ENCODE measurements around the gene PDZD2. TPM values are rescaled to one million over a fixed set of nuclear protein-coding genes. Genes with fewer than 3 reads are reported as not detected.
"Not testable (repeated sequence)": the region's sequence is repeated elsewhere in the genome, so short reads cannot be mapped to it uniquely, and the experiment has no call there.

Gene PDZD2
- total RNA-seq, 4 donors from 2014 or later: 10.2 to 15.0 (median 12.2) TPM

DNA sequence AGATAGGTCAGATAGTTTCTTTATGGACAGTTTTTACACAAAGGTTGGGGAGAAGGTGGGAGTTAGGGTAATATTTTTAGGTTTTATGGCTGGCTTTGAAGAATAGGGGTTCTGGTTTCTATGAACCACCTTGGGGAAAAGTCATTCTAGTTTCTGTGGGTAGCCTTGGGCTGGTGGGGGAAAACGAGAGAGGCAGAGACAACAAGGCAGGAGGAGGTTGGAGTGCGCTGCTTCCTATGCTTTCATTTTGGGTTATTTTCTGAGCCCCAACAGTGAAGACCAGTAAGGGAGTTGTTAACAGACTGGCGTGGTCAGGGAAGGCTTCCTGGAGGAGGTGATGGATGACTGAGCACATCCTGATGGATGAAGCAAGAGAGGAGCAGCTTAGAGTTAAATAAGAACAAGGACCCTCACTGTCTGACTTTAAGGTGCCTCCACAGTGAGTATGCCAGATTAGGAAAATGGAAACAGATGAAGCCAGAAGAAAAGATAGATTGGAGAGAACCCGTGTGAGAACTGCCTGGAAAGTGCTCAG, 81.9 kb downstream of the PDZD2 start:
- intact Hi-C loops (cut with DNase I): no loop called here
- Histone ChIP-seq H3K4me3 (no peak overlapping the region), H3K4me1 (no peaks in the 10 kb centered on the region), H3K36me3 (no peaks in the 10 kb centered on the region), H3K27me3 (no peaks in the 10 kb centered on the region), H3K27ac (replicated peaks in 1 of 4) (no peak overlapping the region), H3K9me3 (no peaks in the 10 kb centered on the region)
- no peak for DNase-seq (ENCODE audit: extremely low spot score)
- TF ChIP-seq POLR2AphosphoS5 (IDR thresholded peaks at IDR 0.05) (no peak), POLR2A (IDR thresholded peaks at IDR 0.05; ENCODE audit: low read depth) (no peak), EP300 (IDR thresholded peaks at IDR 0.05) (no peak)
- TF ChIP-seq, protein P1, sequence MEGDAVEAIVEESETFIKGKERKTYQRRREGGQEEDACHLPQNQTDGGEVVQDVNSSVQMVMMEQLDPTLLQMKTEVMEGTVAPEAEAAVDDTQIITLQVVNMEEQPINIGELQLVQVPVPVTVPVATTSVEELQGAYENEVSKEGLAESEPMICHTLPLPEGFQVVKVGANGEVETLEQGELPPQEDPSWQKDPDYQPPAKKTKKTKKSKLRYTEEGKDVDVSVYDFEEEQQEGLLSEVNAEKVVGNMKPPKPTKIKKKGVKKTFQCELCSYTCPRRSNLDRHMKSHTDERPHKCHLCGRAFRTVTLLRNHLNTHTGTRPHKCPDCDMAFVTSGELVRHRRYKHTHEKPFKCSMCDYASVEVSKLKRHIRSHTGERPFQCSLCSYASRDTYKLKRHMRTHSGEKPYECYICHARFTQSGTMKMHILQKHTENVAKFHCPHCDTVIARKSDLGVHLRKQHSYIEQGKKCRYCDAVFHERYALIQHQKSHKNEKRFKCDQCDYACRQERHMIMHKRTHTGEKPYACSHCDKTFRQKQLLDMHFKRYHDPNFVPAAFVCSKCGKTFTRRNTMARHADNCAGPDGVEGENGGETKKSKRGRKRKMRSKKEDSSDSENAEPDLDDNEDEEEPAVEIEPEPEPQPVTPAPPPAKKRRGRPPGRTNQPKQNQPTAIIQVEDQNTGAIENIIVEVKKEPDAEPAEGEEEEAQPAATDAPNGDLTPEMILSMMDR (IDR thresholded peaks at IDR 0.05): no peak
- WGBS: 82% methylated on average over 4 of the region's 4 CpGs

DNA sequence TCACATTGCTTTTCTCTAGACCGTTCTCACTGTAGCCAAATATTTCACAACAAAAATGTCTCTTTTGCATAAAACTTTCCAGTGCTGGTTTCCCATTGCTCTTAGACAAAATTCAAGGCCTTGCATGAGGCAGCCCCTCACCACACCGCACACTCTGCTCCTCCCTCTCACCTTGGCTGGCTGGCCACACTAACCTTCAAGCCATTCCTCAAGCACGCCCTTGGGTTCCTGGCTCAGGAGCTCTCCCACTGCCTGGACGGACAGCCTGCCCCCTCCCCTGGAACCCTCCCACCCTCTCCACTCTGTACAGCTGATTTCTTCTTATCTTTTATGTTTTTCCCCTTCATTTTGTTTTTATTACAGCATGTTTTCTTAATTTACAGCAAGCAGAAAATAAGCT, 83.2 kb downstream of the PDZD2 start:
- TF ChIP-seq, protein P1 (IDR thresholded peaks at IDR 0.05): no peak
- TF ChIP-seq POLR2A (IDR thresholded peaks at IDR 0.05; ENCODE audit: low read depth) (no peak), EP300 (IDR thresholded peaks at IDR 0.05) (no peak), POLR2AphosphoS5 (IDR thresholded peaks at IDR 0.05) (no peak)
- intact Hi-C loops (cut with DNase I): no loop called here
- no peaks in the 10 kb centered on the region for H3K9me3 ChIP-seq
- WGBS: 83% methylated on average over 4 of the region's 4 CpGs
- no peak overlapping the region for H3K4me3 ChIP-seq
- H3K27ac ChIP-seq (replicated peaks in 1 of 4): no peak overlapping the region
- H3K27me3 ChIP-seq: no peaks in the 10 kb centered on the region
- no peaks in the 10 kb centered on the region for H3K4me1 ChIP-seq
- no peaks in the 10 kb centered on the region for H3K36me3 ChIP-seq
- no peak for DNase-seq (ENCODE audit: extremely low spot score)

DNA sequence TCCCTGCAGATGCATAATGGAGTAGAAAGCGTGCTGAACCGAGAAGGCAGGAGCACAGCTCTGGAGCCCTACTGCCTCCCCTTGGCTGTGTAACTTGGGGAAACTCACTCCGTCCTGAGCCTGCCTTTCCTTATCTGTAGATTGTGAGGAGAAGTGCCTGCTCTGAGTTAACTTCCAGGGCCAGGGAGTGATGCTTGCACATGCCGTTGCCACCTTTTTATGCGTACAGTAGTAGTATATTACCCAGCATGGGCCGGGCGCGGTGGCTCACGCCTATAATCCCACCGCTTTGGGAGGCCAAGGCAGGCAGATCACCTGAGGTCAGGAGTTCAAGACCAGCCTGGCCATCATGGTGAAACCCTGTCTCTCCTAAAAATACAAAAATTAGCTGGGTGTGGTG, 87.1 kb downstream of the PDZD2 start:
- Histone ChIP-seq H3K27ac (replicated peaks in 1 of 4) (no peak overlapping the region), H3K36me3 (no peaks in the 10 kb centered on the region), H3K4me1 (no peaks in the 10 kb centered on the region), H3K27me3 (no peaks in the 10 kb centered on the region), H3K4me3 (no peak overlapping the region), H3K9me3 (no peaks in the 10 kb centered on the region)
- intact Hi-C loops (cut with DNase I): no loop called here
- no peak for TF ChIP-seq EP300 (IDR thresholded peaks at IDR 0.05)
- TF ChIP-seq, protein P1 (IDR thresholded peaks at IDR 0.05): no peak
- no peak for TF ChIP-seq POLR2A (IDR thresholded peaks at IDR 0.05; ENCODE audit: low read depth)
- TF ChIP-seq POLR2AphosphoS5 (IDR thresholded peaks at IDR 0.05): no peak
- 98% methylated on average over 8 of the region's 10 CpGs for WGBS
- DNase-seq (ENCODE audit: extremely low spot score): no peak

DNA sequence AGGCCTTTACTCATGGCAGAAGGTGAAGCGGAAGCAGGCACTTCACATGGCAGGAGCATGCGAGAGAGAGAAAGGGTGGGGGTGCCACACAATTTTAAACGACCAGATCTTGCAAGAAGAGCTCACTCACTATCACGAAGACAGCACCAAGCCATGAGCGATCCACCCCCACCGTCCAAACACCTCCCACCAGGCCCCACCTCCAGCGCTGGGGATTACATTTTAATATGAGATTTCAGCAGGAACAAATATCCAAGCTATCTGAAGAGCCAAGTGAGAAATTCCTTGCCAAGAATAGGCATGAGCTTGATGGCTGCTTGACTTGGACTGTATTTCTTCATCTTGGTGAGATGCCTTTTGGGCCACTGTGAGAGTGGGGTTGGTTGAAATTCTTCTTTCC, 88.0 kb downstream of the PDZD2 start:
- H3K27ac ChIP-seq (replicated peaks in 1 of 4): no peak overlapping the region
- intact Hi-C loops (cut with DNase I): no loop called here
- H3K4me1 ChIP-seq: peaks cover 0 to 1% (median 0%) of the 10 kb centered on the region in 4 donors
- 90% methylated on average over 7 of the region's 7 CpGs for WGBS
- no peak for DNase-seq (ENCODE audit: extremely low spot score)
- no peak for TF ChIP-seq POLR2AphosphoS5 (IDR thresholded peaks at IDR 0.05)
- TF ChIP-seq EP300 (IDR thresholded peaks at IDR 0.05): no peak
- TF ChIP-seq, protein P1 (IDR thresholded peaks at IDR 0.05): no peak
- TF ChIP-seq POLR2A (IDR thresholded peaks at IDR 0.05; ENCODE audit: low read depth): no peak
- no peaks in the 10 kb centered on the region for H3K9me3 ChIP-seq
- no peak overlapping the region for H3K4me3 ChIP-seq
- no peaks in the 10 kb centered on the region for H3K27me3 ChIP-seq
- H3K36me3 ChIP-seq: no peaks in the 10 kb centered on the region

DNA sequence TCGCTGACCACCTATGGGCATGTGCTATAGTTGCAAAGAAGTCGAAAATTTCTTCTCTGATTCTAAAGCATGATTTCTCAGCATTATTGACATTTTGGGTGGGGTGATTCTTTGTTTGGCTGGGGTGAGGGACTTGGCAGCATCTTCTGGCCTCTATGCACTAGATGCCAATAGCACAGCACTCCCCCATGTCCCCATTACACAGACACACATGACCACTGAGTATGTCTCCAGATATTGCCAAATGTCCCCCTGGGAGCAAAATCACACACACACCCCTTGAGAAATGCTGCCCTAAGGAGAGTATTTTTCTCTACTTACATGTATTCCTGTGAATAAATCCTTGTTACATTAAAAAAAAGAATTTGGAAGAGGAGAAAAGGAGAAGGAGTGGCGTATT, 89.1 kb downstream of the PDZD2 start:
- no peak overlapping the region for H3K4me3 ChIP-seq
- intact Hi-C loops (cut with DNase I): no loop called here
- no peaks in the 10 kb centered on the region for H3K9me3 ChIP-seq
- no peak overlapping the region for H3K27ac ChIP-seq (replicated peaks in 1 of 4)
- H3K27me3 ChIP-seq: no peaks in the 10 kb centered on the region
- H3K4me1 ChIP-seq: peaks cover 0 to 6% (median 0%) of the 10 kb centered on the region in 4 donors
- 93% methylated on average over 3 of the region's 3 CpGs for WGBS
- TF ChIP-seq POLR2A (IDR thresholded peaks at IDR 0.05; ENCODE audit: low read depth) (no peak), POLR2AphosphoS5 (IDR thresholded peaks at IDR 0.05) (no peak), EP300 (IDR thresholded peaks at IDR 0.05) (no peak)
- TF ChIP-seq, protein P1 (IDR thresholded peaks at IDR 0.05): no peak
- no peaks in the 10 kb centered on the region for H3K36me3 ChIP-seq
- DNase-seq (ENCODE audit: extremely low spot score): no peak

DNA sequence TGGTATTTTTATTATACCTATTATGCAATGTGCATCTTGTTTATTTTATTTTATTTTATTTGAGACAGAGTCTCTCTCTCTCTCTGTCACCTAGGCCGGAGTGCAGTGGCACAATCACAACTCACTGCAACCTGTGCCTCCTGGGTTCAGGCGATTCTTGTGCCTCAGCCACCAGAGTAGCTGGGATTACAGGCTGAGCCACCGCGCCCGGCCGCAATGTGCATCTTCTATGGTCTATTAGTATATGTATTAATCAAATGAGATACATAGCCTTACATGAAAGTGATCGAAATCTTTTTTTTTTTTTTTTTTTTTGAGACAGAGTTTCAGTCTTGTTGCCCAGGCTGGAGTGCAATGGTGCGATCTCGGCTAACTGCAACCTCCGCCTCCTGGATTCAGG, 89.9 kb downstream of the PDZD2 start:
- intact Hi-C loops (cut with DNase I); H3K9me3 ChIP-seq; H3K36me3 ChIP-seq; DNase-seq (ENCODE audit: extremely low spot score); H3K4me3 ChIP-seq; H3K27ac ChIP-seq (replicated peaks in 1 of 4); H3K27me3 ChIP-seq: not testable (repeated sequence)
- 95% methylated on average over 10 of the region's 10 CpGs for WGBS
- H3K4me1 ChIP-seq: peaks cover 0 to 13% (median 0%) of the 10 kb centered on the region in 4 donors

Measured in esophagus muscularis mucosa (tissue), 4 donors.